Stomach smooth muscle (tissue), 2 donors: ENCODE measurements around the gene ZMYND15.
"Not testable (repeated sequence)": the region's sequence is repeated elsewhere in the genome, so short reads cannot be mapped to it uniquely, and the experiment has no call there.

Experiments
- H3K27ac ChIP-seq: one replicate; pipeline ENCODE4 v1.7.0; 2013; ENCODE audit warnings: mild to moderate bottlenecking, low read length, inconsistent platforms
- H3K27me3 ChIP-seq, 2 donors: one replicate each; pipeline ENCODE4 v1.7.0; 2013; ENCODE audit warnings: low read length in 2 of 2; ENCODE audit not compliant: insufficient read depth in 2 of 2, control insufficient read depth in 1 of 2
- H3K36me3 ChIP-seq, 2 donors: one replicate each; pipeline ENCODE4 v1.7.0; 2013; ENCODE audit warnings: low read length in 2 of 2; ENCODE audit not compliant: control insufficient read depth in 2 of 2, insufficient read depth in 2 of 2
- H3K4me1 ChIP-seq: one replicate; pipeline ENCODE4 v1.7.0; 2013; ENCODE audit warnings: low read length; ENCODE audit not compliant: control insufficient read depth, insufficient read depth
- H3K4me3 ChIP-seq, 2 donors: one replicate each; pipeline ENCODE4 v1.7.0; 2013; ENCODE audit warnings: low read length in 2 of 2
- H3K9ac ChIP-seq, 2 donors: one replicate each; pipeline ENCODE4 v1.7.0; 2013; ENCODE audit warnings: low read length in 2 of 2, mild to moderate bottlenecking in 1 of 2
- H3K9me3 ChIP-seq, 2 donors: one replicate each; pipeline ENCODE4 v1.7.0; 2013; ENCODE audit warnings: low read length in 2 of 2; ENCODE audit not compliant: control insufficient read depth in 2 of 2
- donor health status: healthy.
- donor health status: Pancreatic carcinoma.

ZMYND15 gene

DNA sequence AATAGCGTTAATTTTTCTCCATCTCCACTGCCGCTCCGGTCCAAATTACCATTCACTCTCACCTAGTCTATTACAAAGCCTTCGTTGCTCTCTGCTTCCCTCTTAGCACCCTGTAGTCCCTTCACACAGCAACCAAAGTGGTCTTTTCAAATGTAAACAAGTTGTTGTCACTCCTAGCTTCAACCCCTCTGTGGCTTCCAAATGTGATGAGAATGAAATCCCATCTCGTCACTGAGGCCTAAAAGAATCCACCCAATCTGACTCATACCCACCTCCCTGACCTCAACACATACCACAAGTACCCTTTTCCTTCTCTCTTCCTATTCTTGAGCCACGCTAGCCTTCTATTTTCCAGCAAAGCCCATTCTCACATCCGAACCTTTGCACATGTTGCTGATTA lies 33.5 kb upstream of the ZMYND15 start:
- no peak overlapping the region for H3K9ac ChIP-seq
- no peaks in the 10 kb centered on the region for H3K27me3 ChIP-seq
- peaks cover 20% of the 10 kb centered on the region for H3K4me1 ChIP-seq
- H3K36me3 ChIP-seq: no peaks in the 10 kb centered on the region
- no peak overlapping the region for H3K27ac ChIP-seq
- H3K9me3 ChIP-seq: no peaks in the 10 kb centered on the region
- no peak overlapping the region for H3K4me3 ChIP-seq

DNA sequence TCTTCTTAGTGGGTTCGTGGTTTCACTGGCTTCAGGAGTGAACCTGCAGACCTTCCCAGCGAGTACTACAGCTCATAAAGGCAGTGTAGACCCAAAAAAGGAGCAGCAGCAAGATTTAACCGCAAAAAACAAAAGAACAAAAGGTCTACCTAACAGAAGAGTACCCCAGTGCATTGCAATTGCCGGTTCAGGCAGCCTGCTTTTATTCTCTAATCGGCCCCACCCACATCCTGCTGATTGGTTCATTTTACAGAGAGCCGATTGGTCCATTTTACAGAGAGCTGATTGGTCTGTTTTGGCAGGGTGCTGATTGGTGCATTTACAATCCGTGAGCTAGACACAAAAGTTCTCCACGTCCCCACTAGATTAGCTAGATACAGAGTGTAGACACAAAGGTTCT lies 31.2 kb upstream of the ZMYND15 start:
- H3K27me3 ChIP-seq: no peaks in the 10 kb centered on the region
- H3K4me1 ChIP-seq: peaks cover 28% of the 10 kb centered on the region
- H3K27ac ChIP-seq: no peak overlapping the region
- H3K36me3 ChIP-seq: no peaks in the 10 kb centered on the region
- H3K9ac ChIP-seq: no peak overlapping the region
- H3K4me3 ChIP-seq: no peak overlapping the region
- H3K9me3 ChIP-seq: no peaks in the 10 kb centered on the region

- Histone ChIP-seq H3K9me3 (no peaks in the 10 kb centered on the region), H3K4me1 (peaks cover 23% of the 10 kb centered on the region), H3K27me3 (no peaks in the 10 kb centered on the region), H3K4me3 (peak within 1 kb of the TSS; percentile 67 to 75), H3K36me3 (no peaks in the 10 kb centered on the region), H3K9ac (peak within 1 kb of the TSS; percentile 69 to 72), H3K27ac (peak within 1 kb of the TSS; percentile 37)
These were observed 29.6 kb upstream of the ZMYND15 start, which contains the start of gene ARRB2 for GRCh38 chr17:4709794-4710692. ARRB2 (plus strand) TSS chr17:4710632; CDS start chr17:4710722, 90 bp downstream.

DNA sequence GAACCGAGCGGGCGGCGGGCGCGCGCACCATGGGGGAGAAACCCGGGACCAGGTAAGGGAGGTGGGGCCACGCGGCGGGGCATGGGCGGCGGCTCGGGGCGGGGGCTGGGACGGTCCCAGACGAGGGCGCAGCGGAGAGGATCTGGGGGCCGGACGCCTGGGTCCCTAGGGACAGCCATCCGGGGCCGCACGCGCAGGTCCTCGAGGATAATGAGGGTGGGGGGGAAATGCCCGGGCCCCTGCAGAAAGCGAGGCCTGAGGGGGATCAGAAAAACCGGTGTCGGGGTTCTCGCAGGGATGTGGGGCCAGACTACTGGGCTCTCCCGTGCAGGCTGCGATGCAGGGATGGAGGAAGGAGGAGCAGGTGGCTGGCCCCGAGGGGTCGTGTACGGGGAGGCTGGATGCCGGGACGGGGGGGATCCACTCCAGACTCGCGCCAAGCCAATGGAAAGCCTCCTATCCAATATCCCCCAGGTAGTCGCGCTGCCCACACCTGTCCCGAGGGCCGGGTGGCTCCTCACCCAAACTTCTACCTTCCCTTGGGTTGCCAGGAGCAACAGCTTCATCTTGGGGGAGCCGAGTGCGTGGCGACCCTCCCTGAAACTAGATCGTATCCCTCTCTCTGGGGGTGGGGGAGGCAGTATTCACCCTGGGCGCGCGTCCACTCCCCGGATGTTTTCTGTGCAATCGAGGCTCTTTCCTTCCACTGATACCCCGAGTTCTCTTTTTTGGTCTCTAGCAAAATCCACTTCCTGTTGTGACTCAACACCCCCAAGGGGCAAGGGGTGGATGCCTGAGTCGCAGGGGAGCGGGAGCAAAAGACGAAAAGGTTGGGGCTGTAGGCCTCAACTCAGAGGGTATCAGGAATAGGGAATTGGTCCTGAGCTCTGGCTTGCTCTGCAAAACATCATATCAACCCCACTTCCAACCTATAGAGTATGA lies 28.7 kb upstream of the ZMYND15 start:
- Histone ChIP-seq H3K9me3 (no peaks in the 10 kb centered on the region), H3K4me3 (peak overlapping the region; percentile 67 to 75), H3K36me3 (no peaks in the 10 kb centered on the region), H3K27me3 (no peaks in the 10 kb centered on the region), H3K27ac (peak overlapping the region; percentile 37), H3K9ac (peak overlapping the region; percentile 69 to 72), H3K4me1 (peaks cover 23% of the 10 kb centered on the region)

- Histone ChIP-seq H3K4me1 (peaks cover 23% of the 10 kb centered on the region), H3K4me3 (peak overlapping the region in 1 of 2 donors; percentile 75)
These were observed 27.9 kb upstream of the ZMYND15 start for GRCh38 chr17:4711661-4712181.

GRCh38 chr17:4712526-4712925 lies 27.1 kb upstream of the ZMYND15 start:
- H3K4me1 ChIP-seq: peaks cover 23% of the 10 kb centered on the region
- no peak overlapping the region for H3K27ac ChIP-seq
- H3K9ac ChIP-seq: no peak overlapping the region
- H3K36me3 ChIP-seq: peaks cover 0 to 5% of the 10 kb centered on the region in 2 donors
- no peak overlapping the region for H3K4me3 ChIP-seq
- H3K9me3 ChIP-seq: no peaks in the 10 kb centered on the region
- H3K27me3 ChIP-seq: no peaks in the 10 kb centered on the region

More at GRCh38 chr17:4711661-4712181, 27.9 kb upstream of the ZMYND15 start:
- Histone ChIP-seq H3K27me3 (no peaks in the 10 kb centered on the region), H3K27ac (no peak overlapping the region), H3K36me3 (no peaks in the 10 kb centered on the region), H3K9ac (peak overlapping the region in 1 of 2 donors; percentile 72), H3K9me3 (no peaks in the 10 kb centered on the region)

DNA sequence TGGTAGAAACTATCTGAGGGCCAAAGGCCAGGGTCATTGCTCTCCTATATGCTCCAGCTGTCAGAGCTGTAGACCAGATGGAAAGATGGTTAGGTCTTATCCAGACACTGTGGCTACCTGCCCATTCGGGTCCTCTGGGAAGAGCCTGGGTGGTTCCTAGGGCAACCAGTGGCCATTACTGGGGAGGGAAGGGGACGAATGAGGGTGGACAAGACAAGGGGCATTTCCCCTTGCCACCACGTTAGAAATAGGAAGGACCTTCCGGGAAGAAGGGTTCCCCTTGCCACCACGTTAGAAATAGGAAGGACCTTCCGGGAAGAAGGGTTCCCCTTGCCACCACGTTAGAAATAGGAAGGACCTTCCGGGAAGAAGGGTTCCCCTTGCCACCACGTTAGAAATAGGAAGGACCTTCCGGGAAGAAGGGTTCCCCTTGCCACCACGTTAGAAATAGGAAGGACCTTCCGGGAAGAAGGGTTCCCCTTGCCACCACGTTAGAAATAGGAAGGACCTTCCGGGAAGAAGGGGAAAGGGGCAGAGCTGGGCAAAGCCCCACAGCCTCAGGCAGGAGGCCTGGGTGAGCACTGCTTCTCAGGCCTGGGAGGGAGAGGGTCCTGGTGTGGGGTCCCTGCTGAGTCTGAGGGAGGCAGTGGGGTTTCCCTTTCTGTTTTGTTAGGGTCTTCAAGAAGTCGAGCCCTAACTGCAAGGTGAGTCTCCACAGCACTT lies 25.1 kb upstream of the ZMYND15 start:
- not testable (repeated sequence) for H3K27me3 ChIP-seq, H3K36me3 ChIP-seq, H3K9ac ChIP-seq, H3K9me3 ChIP-seq, H3K27ac ChIP-seq, H3K4me3 ChIP-seq
- H3K4me1 ChIP-seq: peaks cover 23% of the 10 kb centered on the region

GRCh38 chr17:4715063-4715744 lies 24.4 kb upstream of the ZMYND15 start:
- H3K4me3 ChIP-seq: no peak overlapping the region
- H3K4me1 ChIP-seq: peaks cover 17% of the 10 kb centered on the region
- H3K36me3 ChIP-seq: peaks cover 5 to 8% of the 10 kb centered on the region in 2 donors
- H3K27me3 ChIP-seq: no peaks in the 10 kb centered on the region
- H3K9me3 ChIP-seq: no peaks in the 10 kb centered on the region
- no peak overlapping the region for H3K9ac ChIP-seq
- H3K27ac ChIP-seq: no peak overlapping the region

GRCh38 chr17:4716081-4716480 lies 23.6 kb upstream of the ZMYND15 start:
- peaks cover 5 to 11% of the 10 kb centered on the region in 2 donors for H3K36me3 ChIP-seq
- no peak overlapping the region for H3K27ac ChIP-seq
- H3K4me3 ChIP-seq: no peak overlapping the region

More at GRCh38 chr17:4716081-4716480, 23.6 kb upstream of the ZMYND15 start:
- no peaks in the 10 kb centered on the region for H3K9me3 ChIP-seq
- H3K27me3 ChIP-seq: no peaks in the 10 kb centered on the region
- H3K4me1 ChIP-seq: peaks cover 14% of the 10 kb centered on the region
- H3K9ac ChIP-seq: no peak overlapping the region
